Medulla oblongata (tissue), 1 donor: Measurements from ENCODE around the gene ADIPOQ.
"Not testable (repeated sequence)": the region's sequence is repeated elsewhere in the genome, so short reads cannot be mapped to it uniquely, and the experiment has no call there.

Source experiments
- DNase-seq: peaks from one replicate; pipeline ENCODE4 v3.0.0-alpha.2; 2015; ENCODE audit errors: extremely low spot score

ADIPOQ gene

GRCh38 chr3:186902154-186902553 lies 59.6 kb downstream of the ADIPOQ start:
- DNase-seq: no peak

- no peak for DNase-seq
These were observed 60.2 kb downstream of the ADIPOQ start for GRCh38 chr3:186902713-186903112.

GRCh38 chr3:186903676-186904075 lies 61.2 kb downstream of the ADIPOQ start:
- DNase-seq: not testable (repeated sequence)

- DNase-seq: not testable (repeated sequence)
These were observed 64.6 kb downstream of the ADIPOQ start for GRCh38 chr3:186907075-186907474.
